Gastrocnemius medialis (tissue), 4 donors: ENCODE data around the gene CYP39A1. TPM values are rescaled to one million over a fixed set of nuclear protein-coding genes. Genes with fewer than 3 reads are reported as not detected.

Source experiments
- ATAC-seq, 2 donors: fragments of 150-250 bp; one replicate each; pipeline ENCODE4 v1.9.1; 2016
- DNase-seq, 2 donors: peaks; one replicate each; pipeline ENCODE4 v3.0.0-alpha.2; 2019
- H3K27ac ChIP-seq, 4 donors: fragments of 200-600 bp; sonication (generic); 1 replicate in 1 of 4; 2 replicates in 3 of 4; pipeline ENCODE4 v1.5.1; 2016 to 2018; ENCODE audit warnings: mild to moderate bottlenecking in 2 of 4, moderate library complexity in 1 of 4
- H3K27me3 ChIP-seq, 3 donors: fragments of 200-600 bp; sonication (generic) in 2 of 3; 1 replicate in 1 of 3; 2 replicates in 2 of 3; pipeline versions ENCODE4 v1.5.1 to v1.6.0; 2016 to 2019; ENCODE audit warnings: mild to moderate bottlenecking in 1 of 3, moderate library complexity in 1 of 3
- H3K36me3 ChIP-seq, 2 donors: fragments of 200-600 bp; sonication (generic) in 1 of 2; one replicate each; pipeline ENCODE4 v1.5.1; 2017 to 2018
- H3K4me1 ChIP-seq, 2 donors: fragments of 200-600 bp; sonication (generic) in 1 of 2; one replicate each; pipeline ENCODE4 v1.5.1; 2016 to 2017; ENCODE audit warnings: mild to moderate bottlenecking in 2 of 2
- H3K4me3 ChIP-seq, 4 donors: fragments of 200-600 bp; sonication (generic) in 3 of 4; 1 replicate in 1 of 4; 2 replicates in 3 of 4; pipeline ENCODE4 v1.5.1; 2016 to 2019; ENCODE audit warnings: mild to moderate bottlenecking in 2 of 4
- H3K9me3 ChIP-seq, 3 donors: fragments of 200-600 bp; sonication (generic) in 2 of 3; 1 replicate in 1 of 3; 2 replicates in 2 of 3; pipeline ENCODE4 v1.5.1; 2016 to 2019
- CTCF ChIP-seq, 5 experiments: fragments of 450-650 bp in 3 of 5; fragments of 200-600 bp in 2 of 5; sonication (generic) in 2 of 5; IDR thresholded peaks in 4 of 5; conservative IDR thresholded peaks in 1 of 5; 1 replicate in 4 of 5; 2 replicates in 1 of 5; pipeline ENCODE4 v1.5.1; 2016 to 2019; ENCODE audit warnings: antibody characterized with exemption in 5 of 5, mild to moderate bottlenecking in 3 of 5, moderate library complexity in 3 of 5
- POLR2A ChIP-seq, 2 donors: fragments of 450-650 bp; IDR thresholded peaks; one replicate each; pipeline ENCODE4 v1.6.1; 2017; ENCODE audit warnings: antibody characterized with exemption in 2 of 2, mild to moderate bottlenecking in 2 of 2, moderate library complexity in 2 of 2
- in situ Hi-C, 4 donors: fragments of 200-750 bp; cut with MboI; loops; one replicate each; pipeline versions ENCODE4 v1.15.0 to v1.8.0; 2017; ENCODE audit warnings: low sequenced_read_pairs in 4 of 4
- intact Hi-C: fragments of 100-400 bp; cut with DNase I; formaldehyde crosslinking; loops from one replicate; pipeline ENCODE4 v1.15.1; 2023; ENCODE audit warnings: low total_unique reads
- total RNA-seq, 4 donors: library from RNA; depleted of rRNA; stranded (reverse); fragments of >200 nt; gene quantifications; one replicate each; pipeline versions ENCODE4 v1.1.0 to v1.2.3, GENCODE V29; 2016

Gene CYP39A1
- total RNA-seq, 4 donors from 2014 or later: 0.24 to 3.8 (median 1.0) TPM

DNA sequence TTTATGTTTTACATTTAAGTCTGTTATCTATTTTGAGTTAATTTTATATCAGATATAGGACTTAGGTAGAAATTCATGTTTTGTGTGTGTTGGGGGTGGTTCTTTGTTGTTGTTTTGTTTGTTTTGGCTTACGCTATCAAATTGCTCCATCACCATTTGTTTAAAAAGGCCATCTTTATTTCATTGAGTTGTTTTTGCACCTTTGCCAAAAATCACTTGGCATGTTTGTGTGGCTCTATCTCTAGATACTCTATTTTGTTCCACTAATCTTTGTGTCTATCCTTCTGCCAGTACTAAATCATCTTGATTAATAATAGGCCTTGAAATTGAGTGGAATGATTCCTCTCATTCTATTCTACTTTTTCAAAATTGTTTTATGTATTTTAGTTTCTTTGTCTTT, 7.4 kb downstream of the CYP39A1 start:
- ATAC-seq: no peak
- H3K27me3 ChIP-seq: no peaks in the 10 kb centered on the region
- no peaks in the 10 kb centered on the region for H3K9me3 ChIP-seq
- in situ Hi-C loops: loop anchor here in 2 of 4 donors (25.0 kb wide), 2 partner anchors 433 to 583 kb away; no protein-coding TSS in a partner anchor
- intact Hi-C loops: no loop called here
- TF ChIP-seq CTCF (IDR thresholded peaks at IDR 0.05 in 4 of 5, conservative IDR thresholded peaks at IDR 0.05 in 1 of 5) (no peak), POLR2A (IDR thresholded peaks at IDR 0.05) (no peak)
- no peaks in the 10 kb centered on the region for H3K36me3 ChIP-seq
- no peak overlapping the region for H3K27ac ChIP-seq
- H3K4me3 ChIP-seq: no peak overlapping the region
- DNase-seq: no peak
- no peaks in the 10 kb centered on the region for H3K4me1 ChIP-seq

- H3K4me3 ChIP-seq: no peak overlapping the region
- no peaks in the 10 kb centered on the region for H3K4me1 ChIP-seq
- no peak overlapping the region for H3K27ac ChIP-seq
- no peaks in the 10 kb centered on the region for H3K9me3 ChIP-seq
- H3K36me3 ChIP-seq: no peaks in the 10 kb centered on the region
- TF ChIP-seq CTCF (IDR thresholded peaks at IDR 0.05 in 4 of 5, conservative IDR thresholded peaks at IDR 0.05 in 1 of 5): no peak
- no peak for TF ChIP-seq POLR2A (IDR thresholded peaks at IDR 0.05)
- intact Hi-C loops (no loop called here), in situ Hi-C loops (loop anchor here in 2 of 4 donors (25.0 kb wide), 2 partner anchors 431 to 581 kb away; no protein-coding TSS in a partner anchor)
- ATAC-seq (no peak), DNase-seq (no peak)
- no peaks in the 10 kb centered on the region for H3K27me3 ChIP-seq
These were observed 9.5 kb downstream of the CYP39A1 start for GRCh38 chr6:46642928-46643751.

GRCh38 chr6:46638650-46639049, 14.0 kb downstream of the CYP39A1 start:
- Histone ChIP-seq H3K9me3 (no peaks in the 10 kb centered on the region), H3K4me3 (no peak overlapping the region), H3K36me3 (no peaks in the 10 kb centered on the region), H3K27ac (no peak overlapping the region), H3K27me3 (no peaks in the 10 kb centered on the region), H3K4me1 (no peaks in the 10 kb centered on the region)
- DNase-seq (no peak), ATAC-seq (no peak)
- in situ Hi-C loops: loop anchor here in 2 of 4 donors (25.0 kb wide), 2 partner anchors 426 to 576 kb away; no protein-coding TSS in a partner anchor
- intact Hi-C loops: no loop called here
- TF ChIP-seq CTCF (IDR thresholded peaks at IDR 0.05 in 4 of 5, conservative IDR thresholded peaks at IDR 0.05 in 1 of 5) (no peak), POLR2A (IDR thresholded peaks at IDR 0.05) (no peak)

GRCh38 chr6:46637933-46638332, 14.7 kb downstream of the CYP39A1 start:
- Histone ChIP-seq H3K4me3 (no peak overlapping the region), H3K4me1 (no peaks in the 10 kb centered on the region), H3K9me3 (no peaks in the 10 kb centered on the region), H3K27ac (no peak overlapping the region), H3K27me3 (no peaks in the 10 kb centered on the region), H3K36me3 (no peaks in the 10 kb centered on the region)
- in situ Hi-C loops (loop anchor here in 2 of 4 donors (25.0 kb wide), 2 partner anchors 426 to 576 kb away; no protein-coding TSS in a partner anchor), intact Hi-C loops (no loop called here)
- no peak for TF ChIP-seq POLR2A (IDR thresholded peaks at IDR 0.05)
- no peak for TF ChIP-seq CTCF (IDR thresholded peaks at IDR 0.05 in 4 of 5, conservative IDR thresholded peaks at IDR 0.05 in 1 of 5)
- ATAC-seq (no peak), DNase-seq (no peak)
